MCF 10A (cell line): ENCODE measurements around the gene MEGF8. TPM values are rescaled to one million over a fixed set of nuclear protein-coding genes. Genes with fewer than 3 reads are reported as not detected.

Source experiments
- BruUV-seq: library from RNA; stranded (reverse); fragments of 400-500 nt; replicated peaks from 2 replicates; lab custom pipeline; 2021; lab: Mats Ljungman, UMichigan
- CTCF ChIA-PET: fragments of 300-600 bp; sonication (Branson Sonifier 250); formaldehyde crosslinking; extraction: SDS; loops from one replicate; lab custom pipeline; 2021; ENCODE audit warnings: antibody characterized with exemption, inconsistent platforms; lab: Yijun Ruan, JAX
- POLR2A ChIA-PET: fragments of 300-600, 350-650 bp; sonication (Branson Sonifier 250); formaldehyde crosslinking; extraction: SDS; loops from one replicate; lab custom pipeline; 2020; ENCODE audit warnings: antibody characterized with exemption, inconsistent platforms; lab: Yijun Ruan, JAX
- DNase-seq: peaks from one replicate; pipeline ENCODE4 v3.0.0-alpha.2; 2018; ENCODE audit not compliant: unreplicated experiment
- H3K27ac Mint-ChIP-seq: one replicate; pipeline ENCODE4 v1.8.0; 2022; ENCODE audit warnings: mild to moderate bottlenecking, low read depth, mixed read lengths; ENCODE audit not compliant: unreplicated experiment
- H3K27me3 Mint-ChIP-seq: one replicate; pipeline ENCODE4 v1.8.0; 2022; ENCODE audit warnings: mixed read lengths; ENCODE audit not compliant: insufficient read depth, unreplicated experiment
- H3K36me3 Mint-ChIP-seq: one replicate; pipeline ENCODE4 v1.8.0; 2022; ENCODE audit warnings: mild to moderate bottlenecking, moderate library complexity, mixed read lengths; ENCODE audit not compliant: insufficient read depth, unreplicated experiment
- H3K4me1 Mint-ChIP-seq: one replicate; pipeline ENCODE4 v1.8.0; 2022; ENCODE audit warnings: mixed read lengths; ENCODE audit not compliant: insufficient read depth, unreplicated experiment
- H3K4me3 Mint-ChIP-seq: one replicate; pipeline ENCODE4 v1.8.0; 2022; ENCODE audit warnings: mild to moderate bottlenecking, moderate library complexity, mixed read lengths; ENCODE audit not compliant: unreplicated experiment
- H3K9me3 Mint-ChIP-seq: one replicate; pipeline ENCODE4 v1.8.0; 2022; ENCODE audit warnings: mixed read lengths; ENCODE audit not compliant: unreplicated experiment
- intact Hi-C: fragments of 100-400 bp; cut with micrococcal nuclease; formaldehyde crosslinking; loops from 2 replicates; pipeline ENCODE4 v1.14.1; 2022
- total RNA-seq: library from RNA; stranded (reverse); gene quantifications from 2 replicates; pipeline ENCODE4 v1.2.3, GENCODE V29; 2022
- TF ChIP-seq, protein P1 (sequence below): fragments of 200-600 bp; IDR thresholded peaks from one replicate; pipeline ENCODE4 v1.8.0; 2022; ENCODE audit warnings: antibody characterized with exemption, mild to moderate bottlenecking; ENCODE audit not compliant: unreplicated experiment

The MEGF8 gene
- total RNA-seq, 1 experiment from 2014 or later: 13.0 TPM

DNA sequence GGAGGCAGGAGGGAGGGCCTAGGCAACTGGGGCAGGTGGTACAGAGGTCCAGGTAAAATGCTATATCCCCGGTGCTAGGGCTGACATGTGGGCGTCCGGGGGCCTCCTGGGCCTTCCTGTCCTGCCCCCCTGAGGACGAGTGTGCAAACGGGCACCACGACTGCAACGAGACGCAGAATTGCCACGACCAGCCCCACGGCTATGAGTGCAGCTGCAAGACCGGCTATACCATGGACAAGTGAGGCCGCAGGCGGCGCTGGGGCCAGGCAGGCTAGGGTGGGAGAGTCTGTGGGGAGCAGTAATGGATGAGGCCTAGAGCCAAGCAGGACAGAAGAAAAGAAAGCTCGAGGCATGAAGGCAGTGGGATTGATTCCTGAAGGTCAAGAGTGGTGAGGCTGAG, 43.3 kb downstream of the MEGF8 start:
- no TSS peak for BruUV-seq
- no peak for DNase-seq
- CTCF ChIA-PET: no interaction called here
- Mint-ChIP-seq H3K9me3 (peaks cover 2% of the 10 kb centered on the region), H3K4me3 (no peak overlapping the region), H3K4me1 (no peaks in the 10 kb centered on the region), H3K36me3 (peaks cover 19% of the 10 kb centered on the region), H3K27ac (no peak overlapping the region), H3K27me3 (no peaks in the 10 kb centered on the region)
- POLR2A ChIA-PET: no interaction called here
- TF ChIP-seq, protein P1, sequence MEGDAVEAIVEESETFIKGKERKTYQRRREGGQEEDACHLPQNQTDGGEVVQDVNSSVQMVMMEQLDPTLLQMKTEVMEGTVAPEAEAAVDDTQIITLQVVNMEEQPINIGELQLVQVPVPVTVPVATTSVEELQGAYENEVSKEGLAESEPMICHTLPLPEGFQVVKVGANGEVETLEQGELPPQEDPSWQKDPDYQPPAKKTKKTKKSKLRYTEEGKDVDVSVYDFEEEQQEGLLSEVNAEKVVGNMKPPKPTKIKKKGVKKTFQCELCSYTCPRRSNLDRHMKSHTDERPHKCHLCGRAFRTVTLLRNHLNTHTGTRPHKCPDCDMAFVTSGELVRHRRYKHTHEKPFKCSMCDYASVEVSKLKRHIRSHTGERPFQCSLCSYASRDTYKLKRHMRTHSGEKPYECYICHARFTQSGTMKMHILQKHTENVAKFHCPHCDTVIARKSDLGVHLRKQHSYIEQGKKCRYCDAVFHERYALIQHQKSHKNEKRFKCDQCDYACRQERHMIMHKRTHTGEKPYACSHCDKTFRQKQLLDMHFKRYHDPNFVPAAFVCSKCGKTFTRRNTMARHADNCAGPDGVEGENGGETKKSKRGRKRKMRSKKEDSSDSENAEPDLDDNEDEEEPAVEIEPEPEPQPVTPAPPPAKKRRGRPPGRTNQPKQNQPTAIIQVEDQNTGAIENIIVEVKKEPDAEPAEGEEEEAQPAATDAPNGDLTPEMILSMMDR: no peak
- intact Hi-C loops: no loop called here

DNA sequence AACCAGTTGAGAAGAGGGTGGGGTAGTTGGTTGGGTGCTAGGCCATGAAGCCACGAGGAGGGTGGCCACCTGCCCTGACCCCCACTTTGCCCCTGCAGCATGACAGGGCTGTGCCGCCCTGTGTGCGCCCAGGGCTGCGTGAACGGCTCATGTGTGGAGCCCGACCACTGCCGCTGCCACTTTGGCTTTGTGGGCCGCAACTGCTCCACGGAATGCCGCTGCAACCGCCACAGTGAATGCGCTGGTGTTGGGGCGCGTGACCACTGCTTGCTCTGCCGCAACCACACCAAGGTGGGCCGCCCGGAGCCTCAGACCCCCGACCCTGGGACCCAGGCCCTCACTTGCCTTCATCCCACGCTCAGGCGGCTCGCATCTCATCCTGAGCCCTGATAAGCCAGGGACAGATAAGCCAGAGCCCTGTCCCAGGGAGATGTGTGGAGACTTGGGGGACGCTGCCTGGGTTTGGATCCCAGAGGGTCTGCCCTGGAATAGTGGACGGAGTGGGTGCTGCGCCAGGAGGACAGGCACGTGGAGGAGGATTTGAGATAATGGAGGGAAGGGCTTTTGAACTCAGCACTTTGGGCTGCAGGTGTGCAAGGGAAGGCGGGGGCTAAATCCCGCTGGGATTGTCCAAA, 44.1 kb downstream of the MEGF8 start:
- Mint-ChIP-seq H3K4me3 (no peak overlapping the region), H3K27ac (no peak overlapping the region), H3K9me3 (no peaks in the 10 kb centered on the region), H3K4me1 (no peaks in the 10 kb centered on the region), H3K27me3 (no peaks in the 10 kb centered on the region), H3K36me3 (peaks cover 17% of the 10 kb centered on the region)
- intact Hi-C loops: no loop called here
- CTCF ChIA-PET: no interaction called here
- TF ChIP-seq, protein P1: no peak
- POLR2A ChIA-PET: no interaction called here
- no peak for DNase-seq
- no TSS peak for BruUV-seq

DNA sequence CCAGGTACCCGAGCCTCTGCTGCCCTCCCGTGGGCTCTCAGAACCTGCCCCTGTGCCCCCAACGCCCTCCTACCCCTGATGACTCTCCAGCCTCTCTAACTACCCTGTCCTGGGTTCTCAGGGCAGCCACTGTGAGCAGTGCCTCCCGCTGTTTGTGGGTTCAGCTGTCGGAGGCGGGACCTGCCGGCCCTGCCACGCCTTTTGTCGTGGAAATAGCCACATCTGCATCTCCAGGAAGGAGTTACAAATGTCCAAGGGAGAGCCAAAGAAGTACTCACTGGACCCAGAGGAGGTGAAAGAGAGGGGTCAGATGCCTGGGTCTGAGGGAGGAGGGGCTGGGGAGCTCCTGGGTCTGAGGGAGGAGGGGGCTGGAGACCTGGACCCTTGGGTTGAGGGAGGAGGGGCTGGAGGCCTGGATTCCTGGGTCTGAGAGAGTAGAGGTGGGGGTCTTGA, 44.7 kb downstream of the MEGF8 start:
- no peak for DNase-seq
- peaks cover 17% of the 10 kb centered on the region for H3K36me3 Mint-ChIP-seq
- no peaks in the 10 kb centered on the region for H3K4me1 Mint-ChIP-seq
- BruUV-seq: no TSS peak
- H3K27me3 Mint-ChIP-seq: no peaks in the 10 kb centered on the region
- intact Hi-C loops: no loop called here
- H3K9me3 Mint-ChIP-seq: no peaks in the 10 kb centered on the region
- POLR2A ChIA-PET: no interaction called here
- CTCF ChIA-PET: interaction anchor here (1.5 kb wide), 1 partner anchor 31 kb away, joined by 3 read pairs; no protein-coding TSS in a partner anchor
- TF ChIP-seq, protein P1: no peak
- H3K4me3 Mint-ChIP-seq: no peak overlapping the region
- no peak overlapping the region for H3K27ac Mint-ChIP-seq

DNA sequence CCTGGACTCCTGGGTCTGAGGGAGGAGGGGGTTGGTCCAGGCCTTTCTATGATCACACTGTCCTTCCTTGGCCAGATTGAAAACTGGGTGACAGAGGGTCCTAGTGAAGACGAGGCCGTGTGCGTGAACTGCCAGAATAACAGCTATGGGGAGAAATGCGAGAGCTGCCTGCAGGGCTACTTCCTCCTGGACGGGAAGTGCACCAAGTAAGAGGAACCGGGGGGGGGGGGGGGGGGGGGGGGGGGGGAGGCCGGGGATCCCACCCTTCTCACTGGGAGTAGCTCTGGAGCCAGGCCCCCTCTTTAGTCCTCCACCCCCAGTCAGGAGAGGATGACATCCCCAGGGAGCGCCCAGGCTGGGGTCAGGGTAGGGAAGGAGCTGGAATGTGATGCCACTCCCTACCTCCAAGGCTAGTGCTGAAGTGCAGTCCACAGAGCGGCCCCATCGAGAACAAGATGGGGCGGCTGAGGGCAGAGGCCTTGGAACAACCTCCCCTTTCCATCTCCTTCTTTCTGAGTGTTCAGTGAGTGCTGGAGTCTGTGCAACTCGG, 45.3 kb downstream of the MEGF8 start:
- Mint-ChIP-seq H3K27ac (no peak overlapping the region), H3K4me1 (no peaks in the 10 kb centered on the region), H3K4me3 (no peak overlapping the region), H3K27me3 (no peaks in the 10 kb centered on the region), H3K9me3 (no peaks in the 10 kb centered on the region), H3K36me3 (peaks cover 17% of the 10 kb centered on the region)
- DNase-seq: no peak
- no TSS peak for BruUV-seq
- ChIA-PET POLR2A (no interaction called here), CTCF (interaction anchor here (1.5 kb wide), 1 partner anchor 30 kb away, joined by 3 read pairs; no protein-coding TSS in a partner anchor)
- TF ChIP-seq, protein P1: no peak
- intact Hi-C loops: no loop called here
